Astrocyte of the spinal cord (primary cell): Measurements from ENCODE around the gene GAL3ST3.
"Not testable (repeated sequence)": the region's sequence is repeated elsewhere in the genome, so short reads cannot be mapped to it uniquely, and the experiment has no call there.

Experiments used
- DNase-seq: peaks from one replicate; pipeline ENCODE4 v3.0.0; 2011; ENCODE audit warnings: low read depth, low spot score
- H3K4me3 ChIP-seq: 2 replicates; pipeline ENCODE4 v1.5.1; 2011; ENCODE audit warnings: low read depth, mild to moderate bottlenecking, low read length, moderate library complexity
- in situ Hi-C: cut with HindIII; loops from 2 replicates; pipeline ENCODE4 v1.10.0; 2017; ENCODE audit warnings: low sequenced_read_pairs
- TF ChIP-seq, protein P1 (sequence below): IDR thresholded peaks from 2 replicates; pipeline ENCODE4 v1.5.1; 2012; ENCODE audit warnings: low read depth, mild to moderate bottlenecking, low read length, inconsistent platforms

The GAL3ST3 gene

GRCh38 chr11:66036334-66036710, 12.6 kb downstream of the GAL3ST3 start:
- TF ChIP-seq, protein P1, sequence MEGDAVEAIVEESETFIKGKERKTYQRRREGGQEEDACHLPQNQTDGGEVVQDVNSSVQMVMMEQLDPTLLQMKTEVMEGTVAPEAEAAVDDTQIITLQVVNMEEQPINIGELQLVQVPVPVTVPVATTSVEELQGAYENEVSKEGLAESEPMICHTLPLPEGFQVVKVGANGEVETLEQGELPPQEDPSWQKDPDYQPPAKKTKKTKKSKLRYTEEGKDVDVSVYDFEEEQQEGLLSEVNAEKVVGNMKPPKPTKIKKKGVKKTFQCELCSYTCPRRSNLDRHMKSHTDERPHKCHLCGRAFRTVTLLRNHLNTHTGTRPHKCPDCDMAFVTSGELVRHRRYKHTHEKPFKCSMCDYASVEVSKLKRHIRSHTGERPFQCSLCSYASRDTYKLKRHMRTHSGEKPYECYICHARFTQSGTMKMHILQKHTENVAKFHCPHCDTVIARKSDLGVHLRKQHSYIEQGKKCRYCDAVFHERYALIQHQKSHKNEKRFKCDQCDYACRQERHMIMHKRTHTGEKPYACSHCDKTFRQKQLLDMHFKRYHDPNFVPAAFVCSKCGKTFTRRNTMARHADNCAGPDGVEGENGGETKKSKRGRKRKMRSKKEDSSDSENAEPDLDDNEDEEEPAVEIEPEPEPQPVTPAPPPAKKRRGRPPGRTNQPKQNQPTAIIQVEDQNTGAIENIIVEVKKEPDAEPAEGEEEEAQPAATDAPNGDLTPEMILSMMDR, result no peak
- in situ Hi-C loops, result no loop called here

GRCh38 chr11:66035653-66036333, 13.2 kb downstream of the GAL3ST3 start:
- no peak overlapping the region for H3K4me3 ChIP-seq
- in situ Hi-C loops, result no loop called here
- TF ChIP-seq, protein P1, result no peak
- no peak for DNase-seq

More at GRCh38 chr11:66036334-66036710, 12.6 kb downstream of the GAL3ST3 start:
- H3K4me3 ChIP-seq, result no peak overlapping the region
- DNase-seq, result no peak

GRCh38 chr11:66032957-66033735, 15.8 kb downstream of the GAL3ST3 start:
- TF ChIP-seq, protein P1, result no peak
- in situ Hi-C loops, result no loop called here
- DNase-seq, result no peak
- no peak overlapping the region for H3K4me3 ChIP-seq

DNA sequence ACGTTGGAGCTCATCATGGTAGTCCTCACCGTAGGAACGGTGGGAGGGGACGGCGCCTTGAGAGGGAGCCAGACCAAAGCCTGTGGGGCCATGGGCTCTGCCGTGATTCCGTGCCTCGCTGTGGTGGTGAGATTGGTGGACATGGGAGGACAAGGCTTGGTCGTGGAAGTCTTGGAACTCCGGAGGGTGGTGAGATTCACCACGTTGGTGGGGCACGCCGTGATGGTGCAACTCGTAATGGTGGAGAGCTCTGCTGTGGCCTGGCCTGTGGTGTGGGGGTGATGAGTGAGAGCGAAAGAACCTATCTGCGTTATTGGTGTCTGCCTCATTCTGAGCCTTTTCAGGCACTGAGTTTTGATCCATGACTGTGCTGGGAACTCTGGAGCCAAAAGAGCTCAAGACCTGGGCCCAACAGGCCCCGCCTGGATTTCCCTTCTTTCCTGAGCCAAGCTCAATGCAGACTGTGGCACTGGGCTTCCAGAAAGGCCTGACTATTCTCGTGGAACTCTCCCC, 22.9 kb downstream of the GAL3ST3 start, which contains the start of gene CATSPER1:
Gene CATSPER1, minus strand, starts transcription at position 463 of the 513 bp plus-strand sequence. Its CDS starts 100 bp downstream, at position 363.
- in situ Hi-C loops, result no loop called here
- no peak within 1 kb of the TSS for H3K4me3 ChIP-seq
- no peak for DNase-seq
- TF ChIP-seq, protein P1, result no peak

DNA sequence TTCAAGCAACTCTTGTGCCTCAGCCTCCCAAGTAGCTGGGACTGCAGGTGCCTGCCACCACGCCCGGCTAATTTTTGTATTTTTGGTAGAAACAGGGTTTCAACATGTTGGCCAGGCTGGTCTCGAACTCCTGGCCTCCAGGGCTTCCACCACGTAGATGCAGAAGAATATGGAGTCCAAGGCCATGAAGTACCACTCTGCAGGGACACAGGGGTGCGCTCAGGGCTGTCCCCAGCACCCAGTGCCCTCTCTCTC, 25.8 kb downstream of the GAL3ST3 start:
- in situ Hi-C loops, DNase-seq, H3K4me3 ChIP-seq: not testable (repeated sequence)

GRCh38 chr11:66022401-66023185, 26.4 kb downstream of the GAL3ST3 start:
- TF ChIP-seq, protein P1, result peak; percentile 96
- no peak overlapping the region for H3K4me3 ChIP-seq
- in situ Hi-C loops, result no loop called here
- peak; percentile 56 for DNase-seq
